IMR-90 (cell line): Measurements from ENCODE around the gene DPYD.

Experiments
- POLR2A ChIP-seq: IDR thresholded peaks from 2 replicates; pipeline ENCODE4 v1.6.1; 2012; ENCODE audit warnings: mild to moderate bottlenecking, low read depth, low read length
- RAD21 ChIP-seq: IDR thresholded peaks from 2 replicates; pipeline ENCODE4 v1.6.1; 2012; ENCODE audit warnings: low read length, improper control_type of control experiment

GRCh38 chr1:97069312-97069711, 851.5 kb downstream of the DPYD start:
- no peak for TF ChIP-seq RAD21
- TF ChIP-seq POLR2A: no peak
